PC-9 (cell line): Measurements from ENCODE around the gene SLC1A2.

Experiments used
- EZH2 ChIP-seq: fragments of 200-600 bp; sonication (generic); IDR thresholded peaks from 2 replicates; pipeline ENCODE4 v1.8.0; 2017; ENCODE audit warnings: antibody characterized with exemption, low read depth
- TF ChIP-seq, protein P1 (sequence below): fragments of 200-600 bp; sonication (generic); conservative IDR thresholded peaks from 2 replicates; pipeline ENCODE4 v1.6.1; 2017; ENCODE audit warnings: mixed run types, antibody characterized with exemption, mild to moderate bottlenecking, moderate library complexity

DNA sequence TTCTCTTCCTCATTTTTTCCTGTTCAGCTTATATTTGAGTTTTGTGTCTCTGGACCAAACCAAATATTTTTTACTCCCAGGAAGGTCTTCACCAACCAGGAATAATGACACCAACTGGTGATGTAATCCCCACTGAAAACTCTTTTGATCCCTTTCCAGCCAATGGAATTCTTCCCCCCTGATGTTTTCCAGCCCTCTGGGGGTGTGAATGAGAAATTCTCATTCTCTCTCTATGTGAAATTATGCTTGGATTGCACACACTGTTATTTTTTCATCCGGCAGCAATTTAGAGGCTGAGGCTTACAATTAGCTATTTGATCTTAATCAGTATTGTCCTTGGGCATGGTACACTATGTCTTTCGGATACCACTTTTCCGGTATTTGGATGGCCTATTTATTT lies 39.5 kb upstream of the SLC1A2 start:
- TF ChIP-seq, protein P1, sequence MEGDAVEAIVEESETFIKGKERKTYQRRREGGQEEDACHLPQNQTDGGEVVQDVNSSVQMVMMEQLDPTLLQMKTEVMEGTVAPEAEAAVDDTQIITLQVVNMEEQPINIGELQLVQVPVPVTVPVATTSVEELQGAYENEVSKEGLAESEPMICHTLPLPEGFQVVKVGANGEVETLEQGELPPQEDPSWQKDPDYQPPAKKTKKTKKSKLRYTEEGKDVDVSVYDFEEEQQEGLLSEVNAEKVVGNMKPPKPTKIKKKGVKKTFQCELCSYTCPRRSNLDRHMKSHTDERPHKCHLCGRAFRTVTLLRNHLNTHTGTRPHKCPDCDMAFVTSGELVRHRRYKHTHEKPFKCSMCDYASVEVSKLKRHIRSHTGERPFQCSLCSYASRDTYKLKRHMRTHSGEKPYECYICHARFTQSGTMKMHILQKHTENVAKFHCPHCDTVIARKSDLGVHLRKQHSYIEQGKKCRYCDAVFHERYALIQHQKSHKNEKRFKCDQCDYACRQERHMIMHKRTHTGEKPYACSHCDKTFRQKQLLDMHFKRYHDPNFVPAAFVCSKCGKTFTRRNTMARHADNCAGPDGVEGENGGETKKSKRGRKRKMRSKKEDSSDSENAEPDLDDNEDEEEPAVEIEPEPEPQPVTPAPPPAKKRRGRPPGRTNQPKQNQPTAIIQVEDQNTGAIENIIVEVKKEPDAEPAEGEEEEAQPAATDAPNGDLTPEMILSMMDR, result no peak
- no peak for TF ChIP-seq EZH2
